Stimulated activated CD8-positive, alpha-beta memory T cell treated with anti-CD3 and anti-CD28 coated beads, Interleukin-7, amount 100 ng/mL, for 48 hours (primary cell): ENCODE data around the gene CEACAM1.
"Not testable (repeated sequence)": the region's sequence is repeated elsewhere in the genome, so short reads cannot be mapped to it uniquely, and the experiment has no call there.

Experiments used
- DNase-seq, 2 donors: peaks; one replicate each; pipeline ENCODE4 v3.0.0-alpha.2; 2020; ENCODE audit warnings: low read depth in 1 of 2; ENCODE audit errors: extremely low read depth in 1 of 2

Gene CEACAM1

DNA sequence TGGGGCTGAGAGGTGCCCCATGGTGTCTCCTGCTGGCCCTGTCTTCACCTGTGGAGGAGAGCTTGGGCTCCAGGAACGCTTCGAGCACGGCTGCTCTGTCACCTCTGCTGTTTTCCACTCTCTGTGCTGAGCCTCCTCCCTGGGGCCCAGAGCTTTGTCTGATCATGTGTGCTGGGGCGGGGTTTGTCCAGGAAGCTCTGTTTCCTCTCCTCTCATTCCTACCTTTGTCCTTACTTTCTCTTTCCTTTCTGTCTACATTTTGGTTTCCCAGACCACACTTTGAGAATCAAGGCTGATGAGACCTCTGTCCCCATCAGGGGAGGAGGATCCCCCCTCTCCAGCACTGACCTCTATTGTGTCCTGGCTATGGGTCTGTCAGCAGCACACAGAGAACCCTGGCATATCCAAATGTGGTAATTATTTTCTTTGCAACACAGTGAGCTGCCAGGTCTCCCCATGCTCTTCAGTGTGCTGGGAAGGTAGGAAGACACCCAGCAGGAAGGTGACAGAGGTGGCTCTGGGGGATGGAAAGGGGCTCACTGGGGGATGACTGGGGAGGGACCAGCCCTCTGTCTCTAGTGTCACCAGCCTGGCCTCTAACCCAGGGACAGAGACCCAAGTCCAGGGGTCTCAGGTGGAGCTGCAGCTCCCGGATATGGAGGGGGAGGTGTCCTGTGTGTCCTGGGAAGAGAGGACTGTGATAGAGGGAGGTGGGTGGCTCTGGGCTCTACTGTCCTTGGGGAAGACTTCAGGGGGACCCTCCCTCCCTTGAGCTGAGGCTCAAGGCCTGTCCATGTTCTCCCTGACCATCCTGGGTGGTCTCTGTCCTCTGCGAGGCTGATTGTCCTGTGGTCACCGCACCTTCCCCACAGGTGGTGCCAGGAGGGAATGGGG is at the start of gene CEACAM1:
Gene CEACAM1 (minus strand): TSS at position 128 of the 894 bp plus-strand sequence. CDS start 107 bp downstream, at position 21.
- DNase-seq, result peak in 1 of 2 donors; percentile 17

DNA sequence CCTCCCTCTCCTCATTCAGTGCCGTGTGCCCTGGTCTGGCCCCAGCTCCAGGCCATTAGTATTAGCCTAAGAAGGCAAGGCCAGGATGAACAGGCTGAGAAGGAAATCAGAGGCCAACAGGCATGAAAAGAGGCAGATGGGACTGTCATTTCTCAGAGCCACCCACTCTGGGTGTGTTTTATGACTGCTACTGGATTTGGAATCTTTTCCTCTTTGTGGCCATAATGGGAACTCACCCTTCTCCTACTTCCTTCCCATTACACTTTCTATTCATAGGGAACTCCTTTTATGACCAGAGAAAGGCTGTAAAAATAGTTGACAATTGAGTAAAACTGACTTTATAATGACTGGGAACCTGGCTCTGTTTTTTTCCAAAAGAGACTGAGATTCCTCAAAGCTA is 48.7 kb upstream of the CEACAM1 start:
- no peak for DNase-seq

GRCh38 chr19:42576241-42576640 is 48.0 kb upstream of the CEACAM1 start:
- DNase-seq, result no peak

DNA sequence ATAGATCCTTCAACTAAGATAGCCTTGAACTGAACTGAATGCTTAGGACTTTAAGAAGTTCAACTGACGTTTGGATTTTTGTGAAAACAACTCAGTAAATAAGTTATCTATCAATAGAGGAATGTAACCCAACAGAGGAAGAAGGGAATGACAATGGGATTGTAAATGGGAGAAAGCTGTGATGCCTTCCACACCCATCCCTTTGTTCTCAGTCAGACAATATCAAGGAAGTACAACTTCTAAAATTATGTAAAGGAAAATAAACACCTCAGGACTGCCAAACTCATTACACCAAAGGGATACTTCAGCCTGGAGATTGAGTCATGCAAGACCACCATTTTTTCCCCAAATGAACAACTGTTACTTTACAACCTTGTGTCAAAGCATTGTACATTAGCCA is 45.4 kb upstream of the CEACAM1 start:
- no peak for DNase-seq

DNA sequence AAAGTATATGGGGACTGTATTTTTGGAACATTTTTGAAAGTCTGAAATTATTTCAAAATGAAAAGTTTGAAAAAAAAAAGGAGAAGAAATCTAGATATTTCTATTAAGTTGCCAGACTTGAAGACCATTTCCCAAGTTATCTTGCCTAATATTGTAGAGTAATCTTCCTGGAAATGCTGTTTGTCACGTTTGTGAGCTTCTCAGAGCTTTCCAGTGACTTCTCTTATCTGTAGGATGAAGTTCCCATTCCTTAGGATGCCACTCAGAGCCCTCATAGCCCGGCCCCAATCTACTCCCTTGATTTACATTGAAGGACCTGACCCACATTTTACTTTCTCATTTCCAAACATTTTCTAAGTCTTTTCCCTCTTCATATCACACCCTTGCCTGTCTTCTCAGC is 42.8 kb upstream of the CEACAM1 start:
- no peak for DNase-seq

DNA sequence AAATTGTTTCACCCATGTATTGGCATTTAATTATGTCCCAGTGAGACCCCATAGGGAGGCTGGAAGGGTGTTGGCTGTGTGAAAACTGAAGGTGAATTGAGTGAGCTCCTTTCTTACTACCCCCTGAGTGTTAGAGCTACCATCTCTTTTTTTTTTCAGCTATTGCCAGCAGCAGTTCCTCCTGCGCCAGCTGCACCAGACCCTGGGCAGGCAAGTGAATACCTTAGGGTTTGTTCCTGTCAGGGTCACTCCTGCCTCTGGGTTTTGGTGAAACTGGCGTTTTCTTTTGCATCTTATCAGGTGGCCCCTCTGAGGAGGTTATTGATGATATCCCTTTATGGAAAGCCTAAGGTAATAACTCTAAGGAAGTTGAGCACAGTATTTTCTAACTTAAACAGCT is 40.9 kb upstream of the CEACAM1 start:
- no peak for DNase-seq

GRCh38 chr19:42568006-42568405 is 39.7 kb upstream of the CEACAM1 start:
- DNase-seq, result no peak

GRCh38 chr19:42567567-42567966 is 39.3 kb upstream of the CEACAM1 start:
- no peak for DNase-seq

DNA sequence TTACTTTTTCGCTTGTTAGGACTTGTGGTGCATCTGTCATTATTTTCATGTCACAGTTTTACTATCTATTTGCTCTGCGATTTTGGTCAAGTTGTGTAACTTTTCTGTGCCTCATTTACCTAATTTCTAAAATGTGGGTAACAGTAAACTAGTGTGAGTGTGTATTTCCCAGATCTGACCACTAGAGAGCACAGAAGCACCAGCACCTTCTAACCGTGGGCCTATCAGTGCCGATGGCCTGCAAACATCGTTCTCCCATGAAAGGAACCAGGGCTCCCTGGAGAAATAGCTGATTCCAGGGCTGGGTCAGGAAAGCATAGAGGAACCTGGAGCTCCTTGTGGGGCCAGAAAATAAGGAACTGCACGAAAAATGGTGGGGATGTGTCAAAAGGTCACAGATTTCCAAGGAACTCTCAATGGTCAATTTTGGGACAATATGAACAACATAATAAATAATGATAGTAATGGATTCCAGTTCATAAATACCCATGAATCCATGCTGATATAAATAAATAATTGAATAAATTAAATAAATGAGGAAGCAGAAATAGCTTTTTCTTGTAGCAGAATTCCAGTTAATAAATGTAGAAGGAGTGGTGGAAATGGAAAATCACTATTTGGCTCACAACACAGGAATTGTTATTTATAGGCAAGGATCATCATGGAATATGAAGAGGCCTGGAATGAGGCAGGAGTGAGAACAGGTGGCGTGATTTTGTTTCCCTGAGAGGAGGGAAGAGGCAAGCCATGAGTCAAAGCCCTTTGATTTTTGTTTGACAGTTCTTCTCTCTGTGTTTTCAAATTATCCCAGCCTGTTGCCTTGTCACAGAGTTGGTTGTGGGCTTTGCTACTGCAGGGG is 35.3 kb upstream of the CEACAM1 start:
- no peak for DNase-seq

- no peak for DNase-seq
These were observed 33.2 kb upstream of the CEACAM1 start for GRCh38 chr19:42561512-42561911.

- DNase-seq, result no peak
These were observed 32.5 kb upstream of the CEACAM1 start for GRCh38 chr19:42560731-42561130.

GRCh38 chr19:42558450-42559150 is 30.3 kb upstream of the CEACAM1 start:
- no peak for DNase-seq

DNA sequence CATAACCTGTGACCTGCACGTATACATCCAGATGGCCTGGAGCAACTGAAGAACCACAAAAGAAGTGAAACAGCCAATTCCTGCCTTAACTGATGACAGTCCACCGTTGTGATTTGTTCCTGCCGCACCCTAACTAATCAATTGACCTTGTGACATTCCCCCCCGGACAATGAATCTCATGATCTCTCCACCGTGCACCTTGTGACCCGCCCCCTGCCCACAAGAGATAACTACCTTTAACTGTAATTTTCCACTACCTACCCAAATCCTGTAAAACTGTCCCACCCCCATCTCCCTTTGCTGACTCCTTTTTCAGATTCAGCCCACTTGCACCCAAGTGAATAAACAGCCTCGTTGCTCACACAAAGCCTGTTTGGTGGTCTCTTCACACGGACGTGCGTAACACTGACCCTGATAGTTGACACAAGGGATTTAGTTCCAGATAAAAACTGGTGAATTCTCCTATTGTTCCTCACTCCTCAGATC is 29.1 kb upstream of the CEACAM1 start:
- DNase-seq, result not testable (repeated sequence)

DNA sequence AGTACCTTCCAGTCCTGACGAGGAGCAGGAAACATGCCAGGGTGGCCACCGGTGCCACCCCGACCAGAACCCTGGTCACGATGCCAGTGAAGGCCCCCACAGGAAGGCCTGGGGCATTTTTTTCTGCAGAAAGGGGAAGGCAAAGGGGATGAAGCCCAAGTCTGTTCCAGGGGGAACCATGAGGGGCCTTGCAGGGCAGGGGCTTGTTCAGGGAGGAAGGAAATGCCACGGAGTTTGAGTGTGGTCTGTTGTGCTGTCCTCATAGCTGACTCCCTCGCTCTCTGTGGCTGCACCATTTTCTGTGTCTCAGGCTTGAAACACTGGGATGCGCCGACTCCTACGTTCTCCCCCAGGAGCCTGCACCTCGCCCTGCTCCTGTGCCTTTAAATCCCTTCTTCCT is 27.5 kb upstream of the CEACAM1 start:
- no peak for DNase-seq

DNA sequence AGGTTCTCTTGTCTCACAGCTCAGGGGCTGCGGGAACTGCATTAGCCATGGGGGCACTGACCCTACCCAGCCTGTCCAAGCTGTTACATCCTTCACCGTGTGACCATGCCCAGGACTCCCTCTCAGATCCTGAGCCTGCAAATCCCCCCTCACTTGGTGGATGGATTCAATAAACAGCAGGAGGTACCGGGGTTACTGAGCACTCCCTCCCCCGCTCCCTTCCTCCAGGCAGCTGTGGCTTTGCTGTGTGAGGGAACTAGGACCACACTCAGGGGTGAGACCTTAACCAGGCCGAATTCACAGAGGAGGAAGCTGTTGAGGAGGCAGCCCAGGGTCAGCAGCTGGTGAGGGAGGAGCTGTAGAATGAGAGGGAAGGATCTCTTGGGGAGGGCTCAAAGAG is 27.0 kb upstream of the CEACAM1 start:
- no peak for DNase-seq

GRCh38 chr19:42554046-42554575 is 25.8 kb upstream of the CEACAM1 start:
- DNase-seq, result no peak

DNA sequence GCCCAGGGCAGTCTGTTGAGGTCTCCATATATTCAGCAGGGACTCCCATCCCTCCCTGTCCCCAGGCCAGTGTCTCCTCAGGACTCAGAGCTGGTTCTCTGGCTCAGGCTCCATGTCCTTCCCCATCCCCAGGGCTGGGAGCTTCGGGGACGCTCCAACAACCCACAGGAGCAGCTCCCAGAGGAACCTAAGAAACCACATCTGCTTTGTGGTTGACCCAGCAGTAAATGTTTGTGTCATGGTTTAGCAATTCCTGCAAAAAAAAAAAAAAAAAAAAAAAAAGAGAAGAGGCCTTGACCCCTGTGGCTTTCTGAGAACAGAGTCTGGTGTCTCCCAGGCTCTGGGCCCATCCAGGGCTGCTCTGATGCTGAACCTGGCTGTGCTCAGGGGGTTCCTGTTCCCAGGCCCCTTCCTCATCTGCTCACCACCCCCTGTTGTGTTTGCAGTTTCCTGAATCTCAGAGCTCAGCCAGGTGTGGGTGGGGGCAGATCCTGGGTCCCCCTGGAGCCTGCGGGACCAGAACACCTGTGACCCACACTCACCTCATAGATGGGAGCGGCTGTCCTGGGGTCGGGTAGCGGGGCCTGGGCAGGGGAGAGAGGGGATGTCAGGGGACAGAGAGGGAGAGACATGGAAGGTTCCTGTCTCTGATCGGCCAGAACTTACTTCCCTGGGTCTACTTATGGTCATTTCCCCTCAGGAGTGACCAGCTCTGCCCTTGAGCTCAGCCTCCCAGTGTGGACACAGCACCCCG is 25.2 kb upstream of the CEACAM1 start:
- DNase-seq, result no peak

DNA sequence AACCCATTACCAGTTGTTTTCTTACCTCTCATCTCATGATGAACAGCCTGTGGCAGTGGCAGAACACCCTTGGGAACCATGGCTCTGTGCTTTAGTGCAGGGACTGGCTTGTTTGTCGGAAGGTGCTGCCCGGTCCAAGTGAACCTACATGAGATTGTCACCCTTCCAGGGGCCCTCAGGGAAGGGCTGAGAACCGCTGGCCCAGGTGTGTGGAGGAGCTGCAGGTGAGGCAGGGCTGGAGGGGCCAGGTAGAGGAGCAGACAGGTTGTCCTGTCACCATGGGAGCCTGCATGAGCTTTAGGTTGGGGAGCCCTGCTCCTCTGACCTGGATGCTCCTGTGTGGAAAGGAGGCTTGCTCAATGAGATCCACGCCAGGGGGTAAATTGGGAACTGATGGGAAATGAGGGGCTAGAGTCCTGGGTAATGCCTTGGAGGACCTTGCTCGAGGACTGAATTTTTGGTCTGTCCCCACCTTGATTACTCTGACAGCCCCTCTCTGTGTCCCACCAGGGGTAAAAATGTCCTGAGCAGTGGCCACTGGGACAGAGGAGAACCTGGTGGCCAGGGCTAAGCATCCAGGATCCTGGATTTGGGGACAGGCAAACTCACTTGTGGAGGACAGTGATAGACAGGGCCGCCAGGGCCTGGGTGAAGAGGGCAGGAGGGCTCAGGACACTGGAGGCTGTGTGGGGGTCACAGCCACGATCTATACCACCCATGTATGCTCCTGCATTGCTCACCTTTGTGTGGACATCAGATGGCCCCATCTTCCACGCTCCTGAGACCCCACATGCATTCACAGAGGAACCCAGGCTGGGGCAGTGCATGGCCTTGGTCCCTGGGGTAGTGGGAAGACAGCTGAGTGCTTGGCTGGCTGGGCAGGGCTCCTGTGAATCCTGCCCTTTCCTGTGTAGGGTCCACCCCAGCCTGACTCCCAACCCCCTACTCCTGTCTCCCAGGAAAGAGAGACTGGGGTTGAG is 24.1 kb upstream of the CEACAM1 start:
- DNase-seq, result no peak

DNA sequence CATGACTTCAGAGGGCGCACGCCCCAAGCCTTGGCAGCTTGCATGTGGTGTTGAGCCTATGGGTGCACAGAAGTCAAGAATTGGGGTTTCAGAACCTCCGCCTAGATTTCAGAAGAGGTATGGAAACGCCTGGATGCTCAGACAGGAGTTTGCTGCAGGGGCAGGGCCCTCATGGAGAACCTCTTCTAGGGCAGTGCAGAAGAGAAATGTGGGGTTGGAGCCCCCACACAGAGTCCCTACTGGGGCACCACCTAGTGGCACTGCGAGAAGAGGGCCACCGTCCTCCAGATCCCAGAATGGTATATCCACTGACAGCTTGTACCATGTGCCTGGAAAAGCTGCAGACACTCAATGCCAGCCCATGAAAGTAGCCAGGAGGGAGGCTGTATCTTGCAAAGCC is 22.2 kb upstream of the CEACAM1 start:
- not testable (repeated sequence) for DNase-seq
